HepG2 (cell line): ENCODE results near the gene CLDN20. TPM values are rescaled to one million over a fixed set of nuclear protein-coding genes. Genes with fewer than 3 reads are reported as not detected.
A peak's percentile ranks its signal among the peaks of the same experiment; 100 is the strongest.

Source experiments
- ATF6 ChIP-seq: sonication (generic); formaldehyde crosslinking; conservative IDR thresholded peaks from 2 replicates; pipeline ENCODE4 v1.4.0; 2020; ENCODE audit warnings: missing genetic modification reagents
- GZF1 ChIP-seq: sonication (generic); formaldehyde crosslinking; IDR thresholded peaks from 2 replicates; pipeline ENCODE4 v1.5.1; 2020; ENCODE audit warnings: mild to moderate bottlenecking, missing genetic modification reagents
- NCOA5 ChIP-seq: sonication (generic); formaldehyde crosslinking; IDR thresholded peaks from 2 replicates; pipeline ENCODE4 v1.4.0; 2020; ENCODE audit warnings: missing genetic modification reagents
- NFE2 ChIP-seq: sonication (generic); formaldehyde crosslinking; IDR thresholded peaks from 2 replicates; pipeline ENCODE4 v1.4.0; 2020; ENCODE audit warnings: missing genetic modification reagents
- PATZ1 ChIP-seq: sonication (generic); formaldehyde crosslinking; IDR thresholded peaks from 2 replicates; pipeline ENCODE4 v1.4.0; 2020; ENCODE audit warnings: missing genetic modification reagents
- PCBP2 ChIP-seq: fragments of 200-400 bp; formaldehyde crosslinking; optimal IDR thresholded peaks from 2 replicates; pipeline ENCODE3; 2018; ENCODE audit warnings: low read length, low read depth; ENCODE audit not compliant: poor library complexity, severe bottlenecking
- RBM22 ChIP-seq: fragments of 200-400 bp; formaldehyde crosslinking; optimal IDR thresholded peaks from 2 replicates; pipeline ENCODE3; 2017; ENCODE audit warnings: mild to moderate bottlenecking, low read length, moderate library complexity
- ZBTB49 ChIP-seq: sonication (generic); formaldehyde crosslinking; IDR thresholded peaks from 2 replicates; pipeline ENCODE4 v1.4.0; 2020; ENCODE audit warnings: missing genetic modification reagents, borderline replicate concordance
- ZC3H13 ChIP-seq: sonication (generic); formaldehyde crosslinking; IDR thresholded peaks from 2 replicates; pipeline ENCODE4 v1.8.1; 2023; ENCODE audit warnings: mild to moderate bottlenecking, missing genetic modification reagents, moderate library complexity
- ZNF317 ChIP-seq: sonication (generic); formaldehyde crosslinking; IDR thresholded peaks from 2 replicates; pipeline ENCODE4 v1.5.0; 2020; ENCODE audit warnings: mild to moderate bottlenecking, missing genetic modification reagents
- ZNF441 ChIP-seq: sonication (generic); formaldehyde crosslinking; IDR thresholded peaks from 2 replicates; pipeline ENCODE4 v1.7.0; 2021; ENCODE audit warnings: missing genetic modification reagents, borderline replicate concordance
- ZNF574 ChIP-seq: sonication (generic); formaldehyde crosslinking; IDR thresholded peaks from 2 replicates; pipeline ENCODE4 v1.4.0; 2020; ENCODE audit warnings: missing genetic modification reagents
- ZNF800 ChIP-seq: sonication (generic); formaldehyde crosslinking; IDR thresholded peaks from 2 replicates; pipeline ENCODE4 v1.4.0; 2020; ENCODE audit warnings: missing genetic modification reagents
- polyA plus RNA-seq, 8 experiments: library from polyadenylated mRNA; depleted of rRNA in 3 of 8; stranded (reverse) in 7 of 8; unstranded in 1 of 8; fragments of >200 nt; fragmentation: Illumina TruSeq in 4 of 8; extraction: Trizol in 4 of 8; gene quantifications; 2 replicates each; pipeline versions ENCODE4 v1.2.1 to v1.2.3, GENCODE V29; 2011 to 2016; ENCODE audit warnings: low read depth in 4 of 8, missing spikeins in 1 of 8, mixed read lengths in 1 of 8; ENCODE audit not compliant: insufficient read depth in 1 of 8
- total RNA-seq, 5 experiments: library from RNA; depleted of rRNA; stranded (reverse); fragments of >200 nt; fragmentation: Illumina TruSeq; extraction: Trizol; gene quantifications; 2 replicates each; pipeline ENCODE4 v1.2.3, GENCODE V29; 2016; ENCODE audit warnings: low read depth in 1 of 5

CLDN20 gene
- total and polyA plus RNA-seq, 2 of the 13 experiments (the other 11 are each of a cell fraction or from before 2014, with no cell fraction given): not detected

- TF ChIP-seq GZF1 (CRISPR knock-in tag) (no peak), NCOA5 (CRISPR knock-in tag) (no peak), ATF6 (CRISPR knock-in tag) (no peak), RBM22 (peak; percentile 95), ZNF441 (CRISPR knock-in tag) (peak; percentile 63; the same call in 1 of the 2 replicates), PATZ1 (CRISPR knock-in tag) (peak; percentile 67; the same call in 1 of the 2 replicates), ZNF574 (CRISPR knock-in tag) (0 out of 2 replicates have a peak, but pooled peaks have one; percentile 14), PCBP2 (no peak), ZNF317 (CRISPR knock-in tag) (no peak), ZC3H13 (CRISPR knock-in tag) (peak; percentile 93), NFE2 (CRISPR knock-in tag) (no peak), ZNF800 (CRISPR knock-in tag) (no peak), ZBTB49 (CRISPR knock-in tag) (no peak)
Observed at GRCh38 chr6:155325700-155326516, 62.1 kb downstream of the CLDN20 start (continued).
